Neuronal stem cell (in vitro differentiated cells): ENCODE data around the gene ABI3BP.

Source experiments
- DNase-seq: peaks from one replicate; pipeline ENCODE4 v3.0.0-alpha.2; 2013; ENCODE audit warnings: low spot score
- H2AFZ ChIP-seq: one replicate; pipeline ENCODE4 v1.6.1; 2013; ENCODE audit warnings: mild to moderate bottlenecking, low read length, inconsistent platforms
- H2AK5ac ChIP-seq: 2 replicates; pipeline ENCODE4 v1.6.1; 2013; ENCODE audit warnings: low read depth, mild to moderate bottlenecking, inconsistent platforms, low read length, moderate library complexity, mixed read lengths
- H2BK120ac ChIP-seq: 2 replicates; pipeline ENCODE4 v1.6.1; 2013; ENCODE audit warnings: low read depth, mild to moderate bottlenecking, inconsistent platforms, low read length, moderate library complexity, mixed read lengths
- H2BK12ac ChIP-seq: one replicate; pipeline ENCODE4 v1.6.1; 2013; ENCODE audit warnings: low read length, inconsistent platforms
- H2BK15ac ChIP-seq: 2 replicates; pipeline ENCODE4 v1.6.1; 2013; ENCODE audit warnings: mild to moderate bottlenecking, low read length, inconsistent platforms, mixed read lengths
- H2BK5ac ChIP-seq: one replicate; pipeline ENCODE4 v1.6.1; 2013; ENCODE audit warnings: inconsistent platforms, mild to moderate bottlenecking, low read length, moderate library complexity
- H3K14ac ChIP-seq: one replicate; pipeline ENCODE4 v1.6.1; 2013; ENCODE audit warnings: low read length, inconsistent platforms
- H3K18ac ChIP-seq: 2 replicates; pipeline ENCODE4 v1.6.1; 2013; ENCODE audit warnings: low read length, inconsistent platforms
- H3K23ac ChIP-seq: 2 replicates; pipeline ENCODE4 v1.6.1; 2013; ENCODE audit warnings: low read depth, mild to moderate bottlenecking, mixed read lengths, low read length, inconsistent platforms; ENCODE audit not compliant: poor library complexity
- H3K27ac ChIP-seq: replicated peaks from 3 replicates; pipeline ENCODE4 v1.5.1; 2013; ENCODE audit warnings: low read length, inconsistent platforms
- H3K27me3 ChIP-seq, 3 experiments: 2 replicates each; pipeline ENCODE4 v1.6.1; 2013; ENCODE audit warnings: low read length in 3 of 3, mild to moderate bottlenecking in 2 of 3, inconsistent platforms in 1 of 3, low read depth in 1 of 3, mixed read lengths in 1 of 3, moderate library complexity in 1 of 3; ENCODE audit not compliant: control insufficient read depth in 3 of 3, insufficient read depth in 3 of 3
- H3K36me3 ChIP-seq, 2 donors: replicated peaks in 1 of 2; 2 replicates each; pipeline ENCODE4 v1.6.1; 2013; ENCODE audit warnings: low read length in 2 of 2; ENCODE audit not compliant: control insufficient read depth in 2 of 2, insufficient read depth in 2 of 2
- H3K4ac ChIP-seq: 2 replicates; pipeline ENCODE4 v1.6.1; 2013; ENCODE audit warnings: inconsistent platforms, mild to moderate bottlenecking, low read length, moderate library complexity
- H3K4me1 ChIP-seq, 2 donors: 1 replicate in 1 of 2; 2 replicates in 1 of 2; pipeline ENCODE4 v1.6.1; 2013; ENCODE audit warnings: low read length in 2 of 2, low read depth in 1 of 2; ENCODE audit not compliant: control insufficient read depth in 2 of 2, insufficient read depth in 1 of 2
- H3K4me2 ChIP-seq: one replicate; pipeline ENCODE4 v1.6.1; 2013; ENCODE audit warnings: mild to moderate bottlenecking, low read length, inconsistent platforms; ENCODE audit not compliant: insufficient read depth, poor library complexity, severe bottlenecking
- H3K4me3 ChIP-seq, 2 donors: 2 replicates each; pipeline ENCODE4 v1.5.1; 2013; ENCODE audit warnings: low read length in 2 of 2, mild to moderate bottlenecking in 2 of 2, inconsistent platforms in 1 of 2, moderate library complexity in 1 of 2
- H3K79me1 ChIP-seq: one replicate; pipeline ENCODE4 v1.6.1; 2013; ENCODE audit warnings: low read depth, mild to moderate bottlenecking, inconsistent platforms, low read length, moderate library complexity
- H3K9ac ChIP-seq: one replicate; pipeline ENCODE4 v1.6.1; 2013; ENCODE audit warnings: mild to moderate bottlenecking, low read depth, low read length, inconsistent platforms; ENCODE audit not compliant: poor library complexity
- H3K9me3 ChIP-seq, 2 donors: replicated peaks in 1 of 2; 2 replicates each; pipeline versions ENCODE3 to v1.6.1; 2013; ENCODE audit warnings: low read length in 2 of 2, mild to moderate bottlenecking in 2 of 2, inconsistent platforms in 1 of 2, low read depth in 1 of 2, mixed read lengths in 1 of 2, moderate library complexity in 1 of 2; ENCODE audit not compliant: control insufficient read depth in 2 of 2, insufficient read depth in 1 of 2
- H4K8ac ChIP-seq: one replicate; pipeline ENCODE4 v1.6.1; 2013; ENCODE audit warnings: low read depth, mild to moderate bottlenecking, inconsistent platforms, low read length, moderate library complexity
- H4K91ac ChIP-seq: one replicate; pipeline ENCODE4 v1.6.1; 2013; ENCODE audit warnings: low read length, low read depth, mild to moderate bottlenecking, inconsistent platforms; ENCODE audit not compliant: poor library complexity
- WGBS, 2 donors: extraction: QIAGEN DNeasy Blood & Tissue Kit; methylation state at CpG; one replicate each; pipeline ENCODE4 v1.1.7; 2013; ENCODE audit warnings: missing lambda C conversion rate in 2 of 2, mixed read lengths in 1 of 2; ENCODE audit not compliant: insufficient read length in 2 of 2, insufficient replicate concordance in 1 of 2; ENCODE audit errors: extremely low coverage in 2 of 2; 5-methylcytosine and 5-hydroxymethylcytosine counted together

Gene ABI3BP

GRCh38 chr3:100844063-100844936, 148.9 kb downstream of the ABI3BP start:
- Histone ChIP-seq H3K27me3 (no peaks in the 10 kb centered on the region), H3K79me1 (no peaks in the 10 kb centered on the region), H2BK12ac (no peak overlapping the region), H3K4me1 (no peaks in the 10 kb centered on the region), H4K8ac (no peak overlapping the region), H3K9me3 (no peaks in the 10 kb centered on the region), H3K14ac (no peak overlapping the region), H2BK5ac (no peak overlapping the region), H3K4ac (no peak overlapping the region), H3K18ac (no peak overlapping the region), H2AFZ (no peak overlapping the region), H3K36me3 (no peaks in the 10 kb centered on the region), H3K4me3 (no peak overlapping the region), H2BK15ac (no peak overlapping the region), H3K23ac (no peak overlapping the region), H2BK120ac (no peak overlapping the region), H2AK5ac (no peak overlapping the region), H3K27ac (no peak overlapping the region), H4K91ac (no peak overlapping the region), H3K9ac (no peak overlapping the region), H3K4me2 (no peak overlapping the region)
- WGBS, 2 donors = no CpG with 5 or more reads among the region's 8 CpGs
- no peak for DNase-seq

DNA sequence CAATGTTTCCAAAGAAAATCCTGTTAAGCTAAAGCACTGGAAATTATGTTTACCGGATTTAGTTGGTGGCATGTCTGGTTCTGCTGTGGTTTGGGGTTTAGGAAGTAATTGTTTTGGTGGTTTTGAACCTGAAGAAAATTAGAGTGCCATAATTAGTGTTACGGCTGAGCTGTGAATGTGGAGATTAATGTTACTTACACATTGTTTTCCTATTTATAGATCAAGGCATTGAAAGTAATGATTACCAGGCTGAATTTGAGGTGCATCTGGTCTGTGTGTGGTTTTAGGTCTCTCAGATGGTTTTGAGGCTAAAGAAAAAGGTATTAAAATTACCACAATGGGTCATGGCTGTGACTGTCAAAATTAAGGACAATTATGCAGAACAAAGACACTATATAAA, 155.1 kb downstream of the ABI3BP start:
- H2BK15ac ChIP-seq = no peak overlapping the region
- H3K4me2 ChIP-seq = no peak overlapping the region
- no peak overlapping the region for H3K27ac ChIP-seq
- no CpG with 5 or more reads among the region's 2 CpGs for WGBS, 2 donors
- H3K4ac ChIP-seq = no peak overlapping the region
- no peaks in the 10 kb centered on the region for H3K36me3 ChIP-seq
- no peaks in the 10 kb centered on the region for H3K27me3 ChIP-seq
- H4K8ac ChIP-seq = no peak overlapping the region
- no peak overlapping the region for H2AK5ac ChIP-seq
- peaks cover 3 to 6% of the 10 kb centered on the region in 2 donors for H3K4me1 ChIP-seq
- no peak overlapping the region for H2AFZ ChIP-seq
- H3K4me3 ChIP-seq = no peak overlapping the region
- no peak overlapping the region for H4K91ac ChIP-seq
- no peak overlapping the region for H2BK5ac ChIP-seq
- H3K14ac ChIP-seq = no peak overlapping the region
- no peak for DNase-seq
- no peaks in the 10 kb centered on the region for H3K9me3 ChIP-seq
- H2BK120ac ChIP-seq = no peak overlapping the region
- no peaks in the 10 kb centered on the region for H3K79me1 ChIP-seq
- no peak overlapping the region for H2BK12ac ChIP-seq
- no peak overlapping the region for H3K9ac ChIP-seq
- no peak overlapping the region for H3K23ac ChIP-seq
- H3K18ac ChIP-seq = no peak overlapping the region

DNA sequence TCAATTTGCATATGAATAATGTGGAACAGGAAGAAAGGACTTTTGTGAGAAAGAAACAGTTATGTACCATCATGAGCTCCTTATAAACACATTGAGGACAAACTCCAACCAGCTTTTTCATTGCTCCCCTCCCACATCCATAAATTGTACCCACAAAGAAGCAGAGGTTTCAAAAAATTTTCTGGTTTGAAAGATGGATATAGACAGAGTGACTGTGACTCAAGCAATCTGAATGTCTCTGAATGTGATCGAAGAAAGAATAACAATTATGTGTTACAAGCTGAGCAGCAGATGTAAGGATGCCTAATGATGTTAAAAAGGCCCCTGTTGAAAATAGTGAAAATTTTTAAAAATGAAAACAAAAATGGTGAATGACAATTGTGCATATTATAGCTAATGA, 156.6 kb downstream of the ABI3BP start:
- Histone ChIP-seq H3K4ac (no peak overlapping the region), H3K18ac (no peak overlapping the region), H3K23ac (no peak overlapping the region), H2BK5ac (no peak overlapping the region), H2BK12ac (no peak overlapping the region), H2AFZ (no peak overlapping the region), H3K79me1 (no peaks in the 10 kb centered on the region), H3K4me3 (no peak overlapping the region), H4K91ac (no peak overlapping the region), H3K36me3 (no peaks in the 10 kb centered on the region), H3K14ac (no peak overlapping the region), H2BK120ac (no peak overlapping the region), H3K9me3 (no peaks in the 10 kb centered on the region), H2BK15ac (no peak overlapping the region), H3K4me2 (no peak overlapping the region), H3K27me3 (peaks cover 0 to 8% (median 0%) of the 10 kb centered on the region in 3 experiments), H4K8ac (no peak overlapping the region), H2AK5ac (no peak overlapping the region), H3K9ac (no peak overlapping the region), H3K27ac (no peak overlapping the region), H3K4me1 (peaks cover 3 to 6% of the 10 kb centered on the region in 2 donors)
- no peak for DNase-seq
- no CpG with 5 or more reads among the region's 1 CpG for WGBS, 2 donors

GRCh38 chr3:100834332-100834731, 158.9 kb downstream of the ABI3BP start:
- Histone ChIP-seq H4K91ac (no peak overlapping the region), H3K4ac (no peak overlapping the region), H3K14ac (no peak overlapping the region), H2BK120ac (no peak overlapping the region), H2BK15ac (no peak overlapping the region), H2BK5ac (no peak overlapping the region), H3K4me2 (no peak overlapping the region), H3K9me3 (peaks cover 0 to 2% of the 10 kb centered on the region in 2 donors), H2BK12ac (no peak overlapping the region), H3K36me3 (no peaks in the 10 kb centered on the region), H3K27ac (no peak overlapping the region), H3K4me3 (no peak overlapping the region), H2AK5ac (peak overlapping the region; percentile 53), H3K79me1 (no peaks in the 10 kb centered on the region), H3K23ac (no peak overlapping the region), H2AFZ (no peak overlapping the region), H4K8ac (no peak overlapping the region), H3K9ac (peak overlapping the region; percentile 32), H3K4me1 (peaks cover 3 to 6% of the 10 kb centered on the region in 2 donors), H3K18ac (no peak overlapping the region), H3K27me3 (peaks cover 0 to 13% (median 0%) of the 10 kb centered on the region in 3 experiments)
- WGBS, 2 donors = no CpG with 5 or more reads among the region's 5 CpGs
- DNase-seq = no peak
